Testis (tissue), 2 donors: ENCODE measurements around the gene SLC5A4.
"Not testable (repeated sequence)": the region's sequence is repeated elsewhere in the genome, so short reads cannot be mapped to it uniquely, and the experiment has no call there.

Experiments used
- POLR2A ChIP-seq: fragments of 450-650 bp; IDR thresholded peaks from one replicate; pipeline ENCODE4 v1.6.1; 2017; ENCODE audit warnings: antibody characterized with exemption, mild to moderate bottlenecking, moderate library complexity
- TF ChIP-seq, protein P1 (sequence below), 3 experiments: fragments of 450-650 bp in 2 of 3; fragments of 200-600 bp in 1 of 3; sonication (generic) in 1 of 3; IDR thresholded peaks; one replicate each; pipeline ENCODE4 v1.5.1; 2016 to 2019; ENCODE audit warnings: antibody characterized with exemption in 3 of 3, mild to moderate bottlenecking in 2 of 3, moderate library complexity in 1 of 3

DNA sequence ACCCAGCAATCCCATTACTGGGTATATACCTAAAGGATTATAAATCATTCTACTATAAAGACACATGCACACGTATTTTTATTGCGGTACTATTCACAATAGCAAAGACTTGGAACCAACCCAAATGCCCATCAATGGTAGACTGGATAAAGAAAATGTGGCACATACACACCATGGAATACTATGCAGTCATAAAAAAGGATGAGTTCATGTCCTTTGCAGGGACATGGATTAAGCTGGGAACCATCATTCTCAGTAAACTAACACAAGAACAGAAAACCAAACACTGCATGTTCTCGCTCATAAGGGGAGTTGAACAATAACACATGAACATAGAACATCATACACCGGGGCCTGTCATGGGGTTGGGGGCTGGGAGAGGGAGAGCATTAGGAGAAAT lies 8.5 kb upstream of the SLC5A4 start:
- TF ChIP-seq, protein P1, sequence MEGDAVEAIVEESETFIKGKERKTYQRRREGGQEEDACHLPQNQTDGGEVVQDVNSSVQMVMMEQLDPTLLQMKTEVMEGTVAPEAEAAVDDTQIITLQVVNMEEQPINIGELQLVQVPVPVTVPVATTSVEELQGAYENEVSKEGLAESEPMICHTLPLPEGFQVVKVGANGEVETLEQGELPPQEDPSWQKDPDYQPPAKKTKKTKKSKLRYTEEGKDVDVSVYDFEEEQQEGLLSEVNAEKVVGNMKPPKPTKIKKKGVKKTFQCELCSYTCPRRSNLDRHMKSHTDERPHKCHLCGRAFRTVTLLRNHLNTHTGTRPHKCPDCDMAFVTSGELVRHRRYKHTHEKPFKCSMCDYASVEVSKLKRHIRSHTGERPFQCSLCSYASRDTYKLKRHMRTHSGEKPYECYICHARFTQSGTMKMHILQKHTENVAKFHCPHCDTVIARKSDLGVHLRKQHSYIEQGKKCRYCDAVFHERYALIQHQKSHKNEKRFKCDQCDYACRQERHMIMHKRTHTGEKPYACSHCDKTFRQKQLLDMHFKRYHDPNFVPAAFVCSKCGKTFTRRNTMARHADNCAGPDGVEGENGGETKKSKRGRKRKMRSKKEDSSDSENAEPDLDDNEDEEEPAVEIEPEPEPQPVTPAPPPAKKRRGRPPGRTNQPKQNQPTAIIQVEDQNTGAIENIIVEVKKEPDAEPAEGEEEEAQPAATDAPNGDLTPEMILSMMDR (IDR thresholded peaks at IDR 0.05): not testable (repeated sequence)
- TF ChIP-seq POLR2A: not testable (repeated sequence)
